HCT116 (cell line): Measurements from ENCODE around the gene MAP3K5.

Experiments used
- CTCF ChIP-seq, 3 experiments: fragments of 200-600 bp in 1 of 3; sonication (generic) in 1 of 3; IDR thresholded peaks in 2 of 3; conservative IDR thresholded peaks in 1 of 3; 2 replicates each; pipeline ENCODE4 v1.5.1; 2012 to 2017; ENCODE audit warnings: low read depth in 2 of 3, low read length in 2 of 3, antibody characterized with exemption in 1 of 3, borderline replicate concordance in 1 of 3, control low read depth in 1 of 3, mild to moderate bottlenecking in 1 of 3, mixed read lengths in 1 of 3, mixed run types in 1 of 3, moderate library complexity in 1 of 3; ENCODE audit not compliant: insufficient read depth in 1 of 3
- EZH2phosphoT487 ChIP-seq: fragments of 200-600 bp; IDR thresholded peaks from 2 replicates; pipeline ENCODE4 v1.6.1; 2018; ENCODE audit warnings: antibody characterized with exemption, borderline replicate concordance
- POLR2A ChIP-seq: IDR thresholded peaks from 2 replicates; pipeline ENCODE4 v1.7.0; 2011; ENCODE audit warnings: borderline replicate concordance; ENCODE audit not compliant: insufficient read depth, insufficient read length; ENCODE audit errors: extremely low read depth
- POLR2AphosphoS5 ChIP-seq: IDR thresholded peaks from 2 replicates; pipeline ENCODE4 v1.6.1; 2011; ENCODE audit warnings: mild to moderate bottlenecking, low read depth, low read length, moderate library complexity
- SP1 ChIP-seq: IDR thresholded peaks from 2 replicates; pipeline ENCODE4 v1.6.1; 2012; ENCODE audit warnings: low read depth
- TF ChIP-seq, protein P1 (sequence below): IDR thresholded peaks from 2 replicates; pipeline ENCODE4 v1.6.1; 2012; ENCODE audit warnings: low read depth

DNA sequence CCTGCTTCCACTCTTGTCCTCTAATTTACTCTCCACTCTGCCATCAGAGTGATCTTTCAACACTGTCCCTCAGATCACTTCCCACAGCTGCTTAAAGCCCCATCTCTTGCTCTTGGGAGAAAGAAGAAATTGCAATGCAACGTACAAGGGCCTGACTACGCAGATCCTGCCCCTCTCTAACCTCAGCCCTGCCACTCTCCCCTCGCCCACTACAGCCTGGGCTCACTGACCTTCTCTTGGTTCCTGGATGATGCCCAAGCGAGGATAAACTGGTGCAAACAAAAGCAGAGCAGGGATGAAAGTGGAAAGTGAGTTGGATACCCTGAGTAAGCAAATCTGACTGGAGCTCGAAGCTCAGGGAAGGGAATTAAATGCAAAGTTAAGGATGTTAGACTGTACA lies 92.9 kb downstream of the MAP3K5 start:
- TF ChIP-seq POLR2A, result no peak
- no peak for TF ChIP-seq CTCF (IDR thresholded peaks at IDR 0.05 in 2 of 3, conservative IDR thresholded peaks at IDR 0.05 in 1 of 3; ENCODE audit: borderline replicate concordance in 1 of 3, insufficient read depth in 1 of 3, low read depth in 2 of 3, low read length in 2 of 3)
- no peak for TF ChIP-seq SP1
- no peak for TF ChIP-seq EZH2phosphoT487
- no peak for TF ChIP-seq POLR2AphosphoS5
- TF ChIP-seq, protein P1, sequence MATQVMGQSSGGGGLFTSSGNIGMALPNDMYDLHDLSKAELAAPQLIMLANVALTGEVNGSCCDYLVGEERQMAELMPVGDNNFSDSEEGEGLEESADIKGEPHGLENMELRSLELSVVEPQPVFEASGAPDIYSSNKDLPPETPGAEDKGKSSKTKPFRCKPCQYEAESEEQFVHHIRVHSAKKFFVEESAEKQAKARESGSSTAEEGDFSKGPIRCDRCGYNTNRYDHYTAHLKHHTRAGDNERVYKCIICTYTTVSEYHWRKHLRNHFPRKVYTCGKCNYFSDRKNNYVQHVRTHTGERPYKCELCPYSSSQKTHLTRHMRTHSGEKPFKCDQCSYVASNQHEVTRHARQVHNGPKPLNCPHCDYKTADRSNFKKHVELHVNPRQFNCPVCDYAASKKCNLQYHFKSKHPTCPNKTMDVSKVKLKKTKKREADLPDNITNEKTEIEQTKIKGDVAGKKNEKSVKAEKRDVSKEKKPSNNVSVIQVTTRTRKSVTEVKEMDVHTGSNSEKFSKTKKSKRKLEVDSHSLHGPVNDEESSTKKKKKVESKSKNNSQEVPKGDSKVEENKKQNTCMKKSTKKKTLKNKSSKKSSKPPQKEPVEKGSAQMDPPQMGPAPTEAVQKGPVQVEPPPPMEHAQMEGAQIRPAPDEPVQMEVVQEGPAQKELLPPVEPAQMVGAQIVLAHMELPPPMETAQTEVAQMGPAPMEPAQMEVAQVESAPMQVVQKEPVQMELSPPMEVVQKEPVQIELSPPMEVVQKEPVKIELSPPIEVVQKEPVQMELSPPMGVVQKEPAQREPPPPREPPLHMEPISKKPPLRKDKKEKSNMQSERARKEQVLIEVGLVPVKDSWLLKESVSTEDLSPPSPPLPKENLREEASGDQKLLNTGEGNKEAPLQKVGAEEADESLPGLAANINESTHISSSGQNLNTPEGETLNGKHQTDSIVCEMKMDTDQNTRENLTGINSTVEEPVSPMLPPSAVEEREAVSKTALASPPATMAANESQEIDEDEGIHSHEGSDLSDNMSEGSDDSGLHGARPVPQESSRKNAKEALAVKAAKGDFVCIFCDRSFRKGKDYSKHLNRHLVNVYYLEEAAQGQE, result no peak
